Muscle of leg (tissue), 11 donors: Measurements from ENCODE around the gene RGS11. TPM values are rescaled to one million over a fixed set of nuclear protein-coding genes. Genes with fewer than 3 reads are reported as not detected.
A peak's percentile ranks its signal among the peaks of the same experiment; 100 is the strongest.
"Not testable (repeated sequence)": the region's sequence is repeated elsewhere in the genome, so short reads cannot be mapped to it uniquely, and the experiment has no call there.

Experiments used
- DNase-seq: peaks from one replicate; pipeline ENCODE4 v3.0.0; 2013
- H3K27ac ChIP-seq: one replicate; pipeline ENCODE4 v1.5.1; 2013; ENCODE audit warnings: mild to moderate bottlenecking, low read length, control low read depth
- H3K27me3 ChIP-seq: one replicate; pipeline ENCODE4 v1.6.1; 2013; ENCODE audit warnings: low read length; ENCODE audit not compliant: control insufficient read depth, insufficient read depth
- H3K36me3 ChIP-seq: one replicate; pipeline ENCODE4 v1.6.1; 2013; ENCODE audit warnings: low read length; ENCODE audit not compliant: control insufficient read depth, insufficient read depth
- H3K4me1 ChIP-seq: one replicate; pipeline ENCODE4 v1.6.1; 2013; ENCODE audit warnings: low read length; ENCODE audit not compliant: control insufficient read depth, insufficient read depth
- H3K4me3 ChIP-seq: one replicate; pipeline ENCODE4 v1.5.1; 2013; ENCODE audit warnings: low read length, control low read depth
- H3K9me3 ChIP-seq: replicated peaks from 2 replicates; pipeline ENCODE4 v1.6.1; 2013; ENCODE audit warnings: low read depth, low read length; ENCODE audit not compliant: control insufficient read depth
- WGBS: methylation state at CpG from one replicate; pipeline ENCODE4 v1.1.5; 2013; ENCODE audit warnings: missing lambda C conversion rate; ENCODE audit not compliant: insufficient coverage; 5-methylcytosine and 5-hydroxymethylcytosine counted together
- polyA plus RNA-seq, 8 donors: library from polyadenylated mRNA; unstranded; fragments of 120-200 nt; gene quantifications; one replicate each; pipeline versions ENCODE4 v1.2.1 to v1.2.3, GENCODE V29; 2013; ENCODE audit warnings: inconsistent platforms in 1 of 8, low replicate concordance in 1 of 8; ENCODE audit not compliant: insufficient read length in 8 of 8, insufficient read depth in 1 of 8
- total RNA-seq: library from RNA; stranded (reverse); fragments of 120-200 nt; gene quantifications from one replicate; pipeline ENCODE4 v1.2.4, GENCODE V29; 2013

The RGS11 gene
- total and polyA plus RNA-seq, 9 donors, result 0.92 to 3.1 (median 1.3) TPM

- peaks cover 21% of the 10 kb centered on the region for H3K4me1 ChIP-seq
- H3K36me3 ChIP-seq, result no peaks in the 10 kb centered on the region
- no peak for DNase-seq
- H3K9me3 ChIP-seq, result no peaks in the 10 kb centered on the region
- H3K27me3 ChIP-seq, result peaks cover 26% of the 10 kb centered on the region
- 84% methylated on average over 30 of the region's 34 CpGs for WGBS
- H3K4me3 ChIP-seq, result no peak overlapping the region
- no peak overlapping the region for H3K27ac ChIP-seq
These were observed 5.1 kb downstream of the RGS11 start for GRCh38 chr16:270381-271255.

DNA sequence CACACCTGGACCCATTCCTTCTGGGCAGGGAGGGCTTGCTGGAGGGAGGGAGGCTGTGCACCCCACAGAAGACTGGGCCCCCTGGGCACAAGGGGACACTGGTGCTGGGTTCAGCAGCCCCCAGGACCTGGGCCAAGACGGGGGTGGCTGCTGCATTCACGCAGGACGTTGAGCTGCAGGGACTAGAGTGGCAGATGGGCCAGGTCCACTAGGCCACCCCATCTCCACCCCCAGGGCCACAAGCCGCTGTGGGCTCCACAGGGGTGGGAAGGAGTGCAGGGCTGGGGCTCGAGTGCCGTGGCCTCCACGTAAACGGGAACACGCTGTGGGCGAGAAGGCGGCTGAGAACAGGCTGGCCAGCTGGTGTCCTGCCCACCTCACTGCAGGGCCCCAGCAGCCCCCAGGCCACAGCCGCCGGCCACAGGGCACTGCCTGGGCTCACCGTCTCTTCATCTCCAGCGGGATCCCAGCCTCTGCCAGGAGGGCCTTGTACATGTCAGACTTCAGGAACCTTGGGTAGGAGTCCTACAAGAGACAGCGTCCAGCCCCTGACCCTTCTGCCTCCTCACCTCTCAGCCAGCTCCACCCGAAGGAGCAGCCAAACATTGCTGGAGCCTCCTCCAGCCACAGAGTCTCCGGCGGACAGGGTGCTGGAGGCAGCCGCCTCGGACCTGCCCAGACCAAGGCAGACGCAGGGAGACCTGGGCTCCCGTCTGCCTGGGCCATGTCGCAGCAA is 6.5 kb downstream of the RGS11 start:
- peaks cover 5% of the 10 kb centered on the region for H3K36me3 ChIP-seq
- H3K9me3 ChIP-seq, result no peaks in the 10 kb centered on the region
- no peak overlapping the region for H3K4me3 ChIP-seq
- peaks cover 15% of the 10 kb centered on the region for H3K27me3 ChIP-seq
- no peak for DNase-seq
- no peak overlapping the region for H3K27ac ChIP-seq
- 67% methylated on average over 23 of the region's 24 CpGs for WGBS
- H3K4me1 ChIP-seq, result peaks cover 27% of the 10 kb centered on the region

GRCh38 chr16:268141-269053 is 7.3 kb downstream of the RGS11 start:
- no peak overlapping the region for H3K4me3 ChIP-seq
- peaks cover 27% of the 10 kb centered on the region for H3K4me1 ChIP-seq
- H3K27ac ChIP-seq, result no peak overlapping the region
- WGBS, result 67% methylated on average over 30 of the region's 40 CpGs
- peaks cover 8% of the 10 kb centered on the region for H3K27me3 ChIP-seq
- no peaks in the 10 kb centered on the region for H3K9me3 ChIP-seq
- peaks cover 13% of the 10 kb centered on the region for H3K36me3 ChIP-seq
- DNase-seq, result no peak

DNA sequence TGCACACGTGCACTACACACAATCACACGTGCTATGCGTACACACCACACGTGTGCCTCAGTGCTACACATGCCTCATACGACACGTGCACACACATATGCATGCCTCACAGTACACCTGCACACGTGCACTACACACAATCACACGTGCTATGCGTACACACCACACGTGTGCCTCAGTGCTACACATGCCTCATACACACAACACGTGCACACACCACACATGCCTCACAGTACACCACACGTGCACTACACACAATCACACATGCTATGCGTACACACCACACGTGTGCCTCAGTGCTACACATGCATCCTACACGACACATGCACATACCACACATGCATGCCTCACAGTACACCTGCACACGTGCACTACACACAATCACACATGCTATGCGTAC is 8.2 kb downstream of the RGS11 start:
- H3K27ac ChIP-seq, H3K9me3 ChIP-seq, DNase-seq, H3K4me3 ChIP-seq, H3K27me3 ChIP-seq: not testable (repeated sequence)
- Histone ChIP-seq H3K4me1 (peaks cover 22% of the 10 kb centered on the region), H3K36me3 (peaks cover 19% of the 10 kb centered on the region)
- 92% methylated on average over 17 of the region's 17 CpGs for WGBS

GRCh38 chr16:266258-267164 is 9.2 kb downstream of the RGS11 start:
- no peak for DNase-seq
- peaks cover 3% of the 10 kb centered on the region for H3K27me3 ChIP-seq
- 67% methylated on average over 22 of the region's 25 CpGs for WGBS
- H3K27ac ChIP-seq, result no peak overlapping the region
- peaks cover 22% of the 10 kb centered on the region for H3K4me1 ChIP-seq
- H3K36me3 ChIP-seq, result peaks cover 29% of the 10 kb centered on the region
- H3K4me3 ChIP-seq, result no peak overlapping the region
- H3K9me3 ChIP-seq, result no peaks in the 10 kb centered on the region

DNA sequence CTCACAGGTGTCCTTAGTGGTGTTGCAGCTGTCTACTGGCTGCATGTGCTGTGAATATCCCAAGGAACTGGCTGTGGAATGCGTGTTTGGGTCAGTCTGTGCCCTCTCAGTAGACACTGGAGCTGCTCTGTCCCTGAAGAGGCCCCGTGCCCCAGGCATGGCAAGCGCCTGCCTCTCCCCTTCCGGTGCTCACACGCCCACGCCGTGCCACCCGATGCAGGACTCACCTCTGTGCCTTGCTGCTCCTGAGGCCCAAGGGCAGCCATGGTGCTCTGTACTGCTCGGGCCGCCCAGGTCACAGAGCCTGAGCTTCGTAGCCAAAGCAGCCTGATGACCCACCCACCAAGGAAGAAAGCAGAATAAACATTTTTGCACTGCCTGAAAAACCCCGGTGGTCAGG is 10.0 kb downstream of the RGS11 start:
- Histone ChIP-seq H3K4me3 (no peak overlapping the region), H3K4me1 (peaks cover 22% of the 10 kb centered on the region), H3K27ac (no peak overlapping the region), H3K36me3 (peaks cover 37% of the 10 kb centered on the region), H3K9me3 (no peaks in the 10 kb centered on the region), H3K27me3 (peaks cover 3% of the 10 kb centered on the region)
- peak; percentile 36 for DNase-seq
- 61% methylated on average over 12 of the region's 12 CpGs for WGBS

GRCh38 chr16:265002-265529 is 10.7 kb downstream of the RGS11 start:
- no peak overlapping the region for H3K27ac ChIP-seq

DNA sequence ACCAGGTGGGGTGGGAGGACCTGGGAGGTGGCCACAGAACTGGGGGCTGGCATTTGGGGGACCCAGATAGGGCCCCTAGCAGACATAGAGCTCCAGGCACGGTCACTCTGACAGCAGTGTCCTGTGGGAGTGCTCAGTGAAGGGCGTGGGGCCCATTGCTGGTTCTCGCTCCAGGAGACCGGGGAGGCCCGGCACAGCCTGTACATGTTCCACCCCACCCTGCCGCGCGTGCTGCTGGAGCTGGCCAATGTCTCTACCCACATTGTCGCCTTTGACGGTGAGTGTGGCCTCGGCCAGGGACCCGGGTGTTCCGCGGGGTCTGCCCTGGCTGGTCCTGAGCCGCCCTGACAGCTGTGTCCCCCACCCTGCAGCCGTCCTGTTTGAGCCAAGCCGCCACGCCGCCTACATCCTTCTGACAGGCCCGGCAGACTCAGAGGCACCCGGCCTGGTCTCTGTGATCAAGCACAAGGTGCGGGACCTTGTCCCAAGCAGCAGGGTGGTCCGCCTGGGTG is 11.2 kb downstream of the RGS11 start:
- Histone ChIP-seq H3K9me3 (no peaks in the 10 kb centered on the region), H3K4me1 (peaks cover 22% of the 10 kb centered on the region), H3K27me3 (no peaks in the 10 kb centered on the region), H3K4me3 (no peak overlapping the region), H3K36me3 (peaks cover 49% of the 10 kb centered on the region), H3K27ac (no peak overlapping the region)
- WGBS, result 78% methylated on average over 23 of the region's 23 CpGs
- no peak for DNase-seq

More at GRCh38 chr16:265002-265529, 10.7 kb downstream of the RGS11 start:
- no peak for DNase-seq
- Histone ChIP-seq H3K4me3 (no peak overlapping the region), H3K9me3 (no peaks in the 10 kb centered on the region), H3K36me3 (peaks cover 43% of the 10 kb centered on the region), H3K27me3 (no peaks in the 10 kb centered on the region), H3K4me1 (peaks cover 22% of the 10 kb centered on the region)
- 77% methylated on average over 10 of the region's 14 CpGs for WGBS

DNA sequence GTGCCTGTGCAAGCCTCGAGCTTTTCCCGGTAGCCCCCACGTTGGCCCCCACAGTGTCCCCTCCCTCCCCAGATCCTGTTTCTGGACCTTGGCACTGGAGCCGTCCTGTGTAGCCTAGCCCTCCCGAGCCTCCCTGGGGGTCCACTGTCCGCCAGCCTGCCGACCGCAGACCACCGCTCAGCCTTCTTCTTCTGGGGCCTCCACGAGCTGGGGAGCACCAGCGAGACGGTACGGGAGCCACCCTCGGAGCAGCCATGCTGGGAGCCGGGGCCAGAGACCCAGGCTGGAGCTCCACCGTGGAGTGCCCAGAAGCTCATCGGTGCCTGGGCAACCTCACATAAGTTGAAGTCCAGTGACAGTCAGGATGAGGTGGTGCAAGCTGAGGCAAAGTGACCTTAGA is 11.8 kb downstream of the RGS11 start:
- WGBS, result 88% methylated on average over 17 of the region's 17 CpGs
- H3K36me3 ChIP-seq, result peaks cover 53% of the 10 kb centered on the region
- H3K27me3 ChIP-seq, result no peaks in the 10 kb centered on the region
- no peak overlapping the region for H3K27ac ChIP-seq
- no peak overlapping the region for H3K4me3 ChIP-seq
- H3K4me1 ChIP-seq, result peaks cover 22% of the 10 kb centered on the region
- no peak for DNase-seq
- H3K9me3 ChIP-seq, result no peaks in the 10 kb centered on the region
